Measurements from ENCODE around the gene SAMD4A.

SAMD4A gene

DNA sequence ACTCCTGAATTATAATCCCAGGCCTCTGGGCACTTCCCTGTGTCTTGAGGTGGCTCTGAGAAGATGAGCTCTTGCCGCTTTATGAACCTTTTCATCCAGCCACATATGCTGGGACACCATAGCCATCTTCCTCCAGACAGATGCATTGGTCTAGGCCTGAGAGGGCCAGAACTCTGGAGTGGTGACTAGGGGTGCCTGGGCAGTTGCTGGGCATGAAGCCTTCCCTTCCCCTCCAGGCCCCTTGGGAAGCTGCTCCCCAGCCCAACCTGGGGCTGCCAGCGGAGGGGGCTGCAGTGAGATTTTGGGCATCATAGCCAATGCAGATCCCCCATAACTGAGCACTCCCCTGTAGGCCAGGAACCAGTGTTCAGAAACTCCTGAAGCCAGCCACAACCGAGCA lies 200.5 kb downstream of the SAMD4A start:
- DNase-seq, result no peak

DNA sequence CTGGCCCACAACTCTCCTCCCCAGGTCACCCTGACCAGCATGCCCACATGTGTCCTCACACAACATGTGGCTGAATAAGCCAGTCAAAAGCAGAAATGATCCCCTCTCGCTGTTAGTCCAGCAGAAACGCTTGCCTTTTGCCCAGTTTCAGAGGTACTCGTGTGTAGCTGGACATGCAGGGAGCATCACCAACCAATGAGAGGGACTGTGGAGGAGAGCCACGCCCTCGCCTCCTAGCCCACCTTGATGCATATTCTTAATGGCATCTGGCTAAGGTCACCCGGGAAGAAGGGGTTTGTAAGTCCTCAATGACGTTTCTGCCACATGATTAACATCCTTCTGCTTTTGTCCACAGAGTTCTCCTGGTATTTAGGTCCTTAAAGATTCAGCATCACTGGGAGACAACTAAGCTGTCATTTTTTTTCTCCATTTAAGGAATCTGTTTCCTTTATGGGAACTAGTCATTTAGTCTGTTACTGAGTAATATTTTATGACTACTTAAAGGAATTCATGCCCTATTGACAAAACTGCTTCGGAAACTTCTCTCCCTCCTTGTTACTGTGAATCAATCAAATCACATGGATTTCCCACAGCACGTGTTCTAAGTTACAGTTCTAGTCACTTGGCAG lies 201.7 kb downstream of the SAMD4A start:
- peak; percentile 66 for DNase-seq

DNA sequence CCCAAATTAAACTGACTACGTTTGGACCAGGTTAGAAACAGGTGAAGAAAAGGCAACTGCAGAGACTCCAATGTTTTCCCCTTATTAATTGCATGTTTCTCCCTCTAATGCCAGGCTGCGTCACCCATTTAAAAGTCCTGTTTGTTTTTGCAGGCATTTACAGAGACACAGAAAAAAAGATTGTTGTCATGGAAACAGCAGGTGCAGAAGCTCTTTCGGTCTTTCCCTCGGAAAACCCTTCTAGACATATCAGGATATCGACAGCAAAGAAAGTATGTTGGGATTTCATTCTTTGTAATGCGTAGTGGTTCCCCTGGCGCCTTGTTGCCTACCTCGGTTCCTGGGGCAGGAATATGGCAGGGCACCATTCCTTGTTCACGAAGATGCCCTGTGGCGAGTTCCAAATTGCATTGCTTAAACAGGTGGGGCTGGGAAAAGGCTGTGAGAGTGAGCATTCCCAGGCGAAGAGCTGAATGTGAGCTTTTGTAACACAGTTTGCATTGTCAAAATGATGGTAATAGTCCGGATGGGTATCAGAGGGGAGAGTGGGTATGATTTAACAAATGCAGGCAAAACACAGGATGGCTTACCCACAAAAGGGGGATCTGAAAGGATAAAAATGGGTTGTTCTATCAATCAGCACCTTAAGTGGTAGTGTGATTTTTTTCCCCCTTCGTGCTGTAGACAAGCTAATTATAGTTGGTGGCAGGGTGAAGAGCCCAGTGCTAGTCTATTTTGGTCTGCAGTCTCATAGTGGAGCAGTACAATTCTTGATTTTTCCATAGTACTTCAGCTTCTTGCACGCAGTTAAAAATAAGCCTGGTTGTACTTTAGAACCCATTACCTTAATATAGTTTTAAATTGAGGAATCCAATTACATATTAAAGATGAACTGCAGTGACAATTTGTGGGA lies 203.3 kb downstream of the SAMD4A start:
- DNase-seq, result no peak

DNA sequence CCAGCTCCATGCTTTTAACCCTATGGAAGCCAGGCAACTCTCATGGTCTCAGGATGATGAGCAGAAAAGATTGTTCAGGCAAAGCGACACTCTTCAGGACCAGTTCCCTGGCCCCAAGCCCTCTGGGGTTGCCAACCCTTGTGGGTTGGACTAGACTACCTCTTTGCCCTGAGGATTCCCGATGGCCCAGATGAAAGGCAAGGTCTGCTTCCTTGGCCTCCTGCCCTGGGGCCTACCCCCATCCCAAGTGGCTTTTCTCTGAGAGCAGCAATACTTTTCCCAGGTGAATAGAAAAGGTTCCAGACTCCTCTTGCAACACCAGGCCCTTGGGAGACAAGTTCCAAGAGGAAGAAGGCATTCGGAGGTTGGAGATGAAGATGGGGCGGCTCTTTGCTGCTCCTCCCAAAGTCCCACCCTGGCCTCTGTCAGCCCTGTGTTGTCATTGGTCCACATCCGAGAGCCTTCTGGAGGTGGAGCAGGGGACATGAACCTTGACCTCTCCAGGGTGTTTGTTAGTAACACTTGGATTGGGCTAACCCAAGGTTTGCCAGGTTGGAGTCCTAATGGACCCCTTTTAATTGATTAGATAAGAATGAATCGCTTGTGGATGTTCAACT lies 204.6 kb downstream of the SAMD4A start:
- no peak for DNase-seq

DNA sequence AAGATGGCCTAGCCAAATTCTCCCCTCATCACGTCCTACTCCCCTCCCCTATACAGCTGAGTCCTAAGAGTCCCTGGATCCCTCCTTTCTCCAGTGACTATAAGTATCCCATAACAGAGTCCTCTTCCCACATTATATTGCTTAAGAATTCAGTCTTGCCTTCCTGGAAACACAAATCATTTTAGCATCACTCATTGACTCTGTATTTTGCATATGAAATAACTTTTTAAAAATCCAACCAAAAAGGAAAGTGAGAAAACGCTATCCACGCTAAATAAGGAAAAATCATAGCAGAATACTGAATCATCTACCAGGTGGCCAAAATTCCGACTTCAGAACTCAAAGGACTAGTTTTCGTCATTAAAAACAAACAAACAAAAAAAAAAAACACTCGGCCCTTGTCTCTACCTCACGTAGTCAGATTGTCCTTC lies 205.5 kb downstream of the SAMD4A start:
- DNase-seq, result peak; percentile 42

DNA sequence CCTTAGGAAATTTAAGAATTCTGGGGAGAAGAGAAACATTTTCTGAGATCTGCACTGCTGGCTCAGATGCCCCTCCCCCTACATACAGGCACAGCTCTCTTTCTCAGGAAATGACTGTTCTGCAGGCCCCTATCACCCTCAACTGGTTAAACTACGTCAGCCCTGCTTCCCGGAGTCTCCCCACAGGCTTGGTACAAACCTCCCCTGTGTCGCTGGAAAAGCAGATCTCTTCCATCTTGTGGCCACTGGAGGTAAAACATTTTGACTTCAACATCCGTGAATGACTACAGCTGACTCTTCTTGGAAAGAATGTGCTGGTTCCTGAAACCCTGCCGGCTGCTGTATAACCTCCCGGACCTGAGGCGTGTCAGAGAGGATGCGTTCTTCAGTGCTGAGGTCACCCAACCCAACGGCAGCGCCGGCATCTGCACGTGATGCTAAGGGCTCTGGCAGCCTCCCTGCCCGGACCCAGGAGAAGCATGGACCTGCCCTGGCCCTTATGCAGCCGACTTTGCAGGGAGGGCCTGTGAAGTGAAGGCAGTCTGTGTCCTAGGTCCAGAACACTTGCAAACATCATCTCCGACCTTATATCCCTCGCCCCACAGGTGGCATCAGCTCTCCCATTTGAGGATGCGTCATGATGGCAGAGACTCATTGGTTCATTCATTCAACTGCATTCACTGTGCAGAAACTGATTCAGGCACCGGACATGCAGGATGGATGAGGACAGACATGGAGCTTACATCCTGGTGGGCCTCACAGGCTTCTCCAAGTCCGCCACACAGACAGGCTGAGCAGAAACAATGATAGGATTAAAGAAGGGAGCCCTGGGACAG lies 206.5 kb downstream of the SAMD4A start:
- DNase-seq, result peak; percentile 100

DNA sequence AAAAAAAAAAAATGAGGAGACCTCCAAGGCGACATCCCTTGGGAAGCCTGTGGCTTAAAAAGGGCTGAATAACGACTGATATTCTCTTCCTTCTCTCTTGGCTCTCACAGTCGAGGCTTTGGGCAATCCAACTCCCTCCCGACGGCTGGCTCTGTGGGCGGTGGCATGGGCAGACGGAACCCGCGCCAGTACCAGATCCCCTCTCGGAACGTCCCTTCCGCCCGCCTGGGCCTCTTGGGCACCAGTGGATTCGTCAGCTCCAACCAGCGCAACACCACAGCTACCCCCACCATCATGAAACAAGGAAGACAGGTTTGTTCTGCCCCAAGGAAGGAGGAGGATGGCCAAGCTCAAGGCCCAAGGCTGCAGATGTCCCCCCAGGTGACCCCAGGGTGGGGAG lies 207.9 kb downstream of the SAMD4A start:
- no peak for DNase-seq

DNA sequence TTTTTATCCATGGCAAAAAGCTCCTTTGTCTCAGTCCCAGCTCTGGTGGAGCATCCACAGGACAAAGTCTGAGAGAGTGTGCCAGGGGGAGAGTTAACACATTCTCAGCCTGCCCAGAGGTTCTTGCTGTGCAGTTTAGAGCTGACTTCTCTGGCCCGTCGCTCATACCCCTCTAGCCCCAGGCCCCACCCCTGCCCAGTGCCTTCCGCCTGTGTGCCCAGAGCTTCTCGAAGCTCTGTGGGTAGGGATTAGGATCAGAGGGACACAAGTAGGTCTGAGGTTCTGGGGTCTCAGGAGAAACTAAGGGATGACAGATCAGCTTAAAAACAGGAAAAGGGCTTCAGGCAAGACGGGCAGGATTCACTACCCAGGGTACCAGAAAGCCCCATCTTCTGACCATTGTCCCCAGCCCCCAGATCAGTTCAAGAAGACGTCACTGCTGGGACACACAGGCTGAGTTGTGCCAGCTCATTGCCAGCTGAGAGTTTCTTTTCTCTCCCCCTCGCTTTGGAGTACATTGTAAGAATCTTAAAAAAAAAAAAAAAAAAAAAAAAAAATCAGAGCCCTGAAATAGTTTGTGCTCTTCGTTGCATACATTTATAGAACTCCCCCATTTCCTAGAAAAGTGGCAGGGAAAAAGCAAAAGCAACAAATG lies 208.7 kb downstream of the SAMD4A start:
- no peak for DNase-seq

DNA sequence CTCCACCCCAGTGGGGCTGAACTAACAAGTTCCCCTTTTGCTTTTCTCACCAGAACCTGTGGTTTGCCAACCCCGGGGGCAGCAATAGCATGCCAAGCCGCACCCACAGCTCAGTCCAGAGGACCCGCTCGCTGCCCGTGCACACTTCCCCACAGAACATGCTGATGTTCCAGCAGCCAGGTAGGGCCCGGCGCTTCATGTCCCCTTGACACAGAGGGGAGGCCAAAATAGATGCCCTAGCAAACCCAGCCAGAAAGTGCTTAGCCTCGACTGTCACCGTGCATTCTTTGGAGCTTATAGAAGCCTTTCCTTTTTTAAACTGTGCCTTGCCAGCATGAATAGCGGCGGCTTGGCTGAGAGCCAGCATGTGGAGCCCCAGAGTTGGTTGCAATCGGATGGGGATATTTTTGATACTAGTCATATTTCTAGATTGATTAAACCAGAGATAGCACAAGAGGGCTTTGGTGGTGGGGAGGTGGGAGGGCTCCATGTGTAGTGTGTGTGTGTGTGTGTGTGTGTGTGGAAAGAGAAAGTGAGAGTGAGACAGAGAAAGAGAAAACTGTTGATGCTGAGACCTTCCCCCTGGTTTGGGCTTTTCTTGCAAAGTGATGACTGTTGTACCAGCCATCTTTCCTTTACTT lies 209.6 kb downstream of the SAMD4A start:
- DNase-seq, result peak; percentile 85

DNA sequence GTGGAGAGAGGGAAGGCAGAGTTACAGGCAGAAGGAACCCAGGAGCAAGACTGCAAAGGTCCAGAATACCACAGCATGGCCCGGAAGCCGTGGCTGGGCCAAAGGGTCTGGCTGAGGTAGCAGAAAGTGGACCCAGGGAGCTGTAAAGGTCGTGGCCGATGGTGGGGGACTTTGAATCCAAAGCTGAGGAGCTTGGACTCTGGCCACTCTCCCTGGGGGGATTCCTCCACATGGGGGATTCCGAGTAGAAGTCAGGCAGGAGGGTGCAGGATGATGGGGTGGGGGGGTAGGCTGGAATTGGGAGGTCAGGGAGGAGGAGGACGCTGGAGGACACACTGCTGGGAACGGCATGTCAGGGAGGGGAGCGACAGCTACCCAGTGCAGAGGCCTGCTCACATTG lies 210.5 kb downstream of the SAMD4A start:
- DNase-seq, result no peak

DNA sequence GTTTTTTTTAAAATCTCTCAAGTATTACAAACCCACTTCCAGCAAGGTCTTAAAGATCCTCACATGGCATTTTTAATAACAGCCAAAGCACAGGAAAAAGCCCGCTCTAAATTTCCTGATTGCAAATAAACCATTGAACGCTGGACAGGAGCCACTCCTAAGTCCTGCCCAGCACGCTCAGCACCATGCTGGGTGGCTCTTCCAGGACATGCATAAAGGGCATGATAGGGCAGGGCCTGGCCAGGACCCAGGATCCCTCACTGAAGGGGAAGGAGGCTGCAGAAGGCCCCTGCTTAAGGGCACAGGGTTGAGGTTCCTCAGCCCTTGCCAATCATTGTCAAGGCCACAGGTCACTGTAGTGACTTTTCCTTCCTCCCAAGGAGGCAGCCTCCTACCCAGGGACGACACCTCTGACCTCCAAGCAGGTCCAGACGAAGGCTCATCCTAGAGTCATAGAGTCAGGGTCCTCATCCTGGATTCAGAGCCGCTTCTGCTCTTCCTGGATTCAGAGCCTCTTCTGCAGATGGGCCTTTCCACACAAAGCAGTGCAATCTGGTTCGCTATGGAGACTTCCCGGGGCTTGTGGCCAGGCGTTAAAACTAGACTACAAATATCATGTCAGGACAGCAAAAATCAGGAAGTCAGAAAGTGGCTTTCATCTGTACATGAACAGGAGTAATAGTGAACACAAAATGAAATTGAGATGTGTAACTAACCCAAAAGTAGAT lies 211.9 kb downstream of the SAMD4A start:
- no peak for DNase-seq

DNA sequence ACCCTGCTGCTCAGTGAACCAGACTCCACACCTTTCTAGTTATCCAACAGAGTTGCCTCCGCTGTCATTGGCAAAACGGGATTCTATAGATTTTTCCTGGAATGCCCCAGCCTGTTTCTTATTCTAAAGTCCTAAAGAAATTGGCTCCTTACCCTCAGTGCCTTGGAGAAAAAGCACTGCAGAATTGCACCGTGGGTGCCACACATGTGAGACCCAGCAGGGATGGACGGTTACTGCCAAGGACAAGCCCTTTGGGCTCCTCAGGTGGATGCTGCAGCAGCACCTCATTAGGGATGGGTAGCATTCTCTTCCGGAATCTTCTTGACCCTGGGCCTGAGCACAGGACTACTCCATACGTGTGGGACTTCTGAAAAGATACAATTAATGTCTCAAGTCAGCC lies 214.2 kb downstream of the SAMD4A start:
- no peak for DNase-seq

DNA sequence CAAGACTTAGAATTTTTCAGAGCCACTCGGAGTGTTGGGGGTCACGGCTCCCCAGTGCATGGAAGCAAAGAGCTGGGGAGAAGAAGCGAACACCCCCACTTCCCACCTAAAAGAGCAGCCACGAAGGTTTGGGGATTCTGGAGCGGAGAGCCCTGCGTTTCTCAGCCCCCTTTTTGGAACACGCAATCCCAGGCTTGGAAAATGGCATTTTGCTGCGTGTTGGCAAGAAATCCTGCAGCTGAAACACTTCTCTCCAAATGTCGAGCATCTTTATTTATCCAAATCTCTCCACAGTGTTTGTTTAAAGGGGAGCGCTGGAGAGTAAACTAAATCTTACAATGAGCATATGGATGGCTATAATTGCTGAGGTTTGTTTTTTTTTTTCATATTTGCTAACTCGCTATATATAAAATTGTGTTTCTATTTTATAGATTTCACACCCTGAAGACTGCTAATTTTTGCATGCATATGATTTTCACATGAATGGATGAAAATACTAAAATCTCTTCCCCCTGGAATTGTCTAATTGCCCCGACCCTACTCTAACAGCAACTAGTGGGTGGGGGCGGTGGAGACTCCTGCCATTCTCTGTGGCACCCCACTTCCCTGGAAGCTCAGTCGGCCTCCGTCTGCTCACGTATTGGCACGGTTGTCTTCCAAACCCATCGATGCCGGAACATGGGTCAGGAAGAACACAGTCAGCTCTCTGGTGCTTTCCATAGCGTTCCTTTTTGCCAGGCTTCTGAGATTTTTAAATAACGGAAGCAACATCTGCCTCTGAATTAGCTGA lies 215.2 kb downstream of the SAMD4A start:
- no peak for DNase-seq

DNA sequence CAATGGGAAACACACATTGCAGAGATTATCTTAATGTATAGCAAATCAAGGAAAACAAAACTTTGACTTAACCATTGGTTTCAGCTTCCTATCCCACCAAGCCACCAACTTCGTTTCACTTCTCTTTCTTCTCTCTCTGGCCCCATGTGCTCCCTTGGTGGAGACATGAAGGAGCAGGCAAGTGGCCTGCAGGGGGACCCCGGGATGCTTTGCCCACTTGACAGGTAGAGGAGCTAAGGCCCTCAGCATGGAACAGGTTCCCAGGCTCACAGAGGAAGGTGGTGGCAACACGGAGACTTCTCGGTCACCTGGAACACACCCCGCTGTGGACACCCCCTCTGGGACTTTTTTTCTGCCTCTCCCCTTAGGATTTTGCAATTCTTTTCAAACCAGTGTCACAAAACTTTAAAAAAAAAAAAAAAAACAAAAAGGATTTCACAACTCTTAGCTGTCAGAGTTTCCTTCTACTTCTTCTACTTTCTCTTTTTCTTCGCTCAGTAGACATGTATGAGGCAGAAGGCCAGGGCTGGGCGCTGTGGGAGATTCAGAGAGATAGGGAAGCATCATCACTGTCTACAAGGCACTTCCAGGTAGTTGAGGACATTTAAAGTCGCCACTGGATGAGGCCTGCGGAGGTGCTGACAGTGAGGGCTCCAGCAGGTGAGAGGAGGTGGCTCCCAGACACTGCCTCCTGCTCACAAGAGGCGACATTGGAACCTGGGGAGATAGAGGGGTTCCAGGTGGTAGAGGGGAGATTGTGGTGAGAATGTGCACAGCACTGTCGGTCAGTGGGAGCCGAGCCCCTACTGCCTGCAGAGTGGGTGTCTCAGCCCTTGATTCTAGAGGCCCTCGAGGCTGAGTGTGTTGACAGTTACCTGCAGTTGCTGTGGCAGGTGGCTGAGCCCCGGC lies 216.1 kb downstream of the SAMD4A start:
- no peak for DNase-seq

DNA sequence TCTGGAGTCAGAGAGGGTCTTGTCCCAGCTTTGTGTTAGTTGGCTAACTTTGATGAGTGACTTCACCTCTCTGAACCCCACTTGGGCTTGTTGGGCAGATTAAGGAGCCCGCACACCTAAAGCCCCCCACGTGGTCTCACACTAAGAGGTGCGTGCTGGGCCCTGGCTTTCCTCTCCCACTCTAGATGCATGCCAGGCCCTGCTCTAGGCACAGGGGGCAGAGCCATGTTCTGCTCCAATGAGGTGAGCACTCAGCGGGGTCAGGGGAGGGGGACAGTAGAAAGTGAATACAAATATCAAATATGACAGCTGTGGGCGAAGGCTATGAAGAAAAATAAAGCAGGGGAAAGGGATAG lies 216.7 kb downstream of the SAMD4A start:
- no peak for DNase-seq

DNA sequence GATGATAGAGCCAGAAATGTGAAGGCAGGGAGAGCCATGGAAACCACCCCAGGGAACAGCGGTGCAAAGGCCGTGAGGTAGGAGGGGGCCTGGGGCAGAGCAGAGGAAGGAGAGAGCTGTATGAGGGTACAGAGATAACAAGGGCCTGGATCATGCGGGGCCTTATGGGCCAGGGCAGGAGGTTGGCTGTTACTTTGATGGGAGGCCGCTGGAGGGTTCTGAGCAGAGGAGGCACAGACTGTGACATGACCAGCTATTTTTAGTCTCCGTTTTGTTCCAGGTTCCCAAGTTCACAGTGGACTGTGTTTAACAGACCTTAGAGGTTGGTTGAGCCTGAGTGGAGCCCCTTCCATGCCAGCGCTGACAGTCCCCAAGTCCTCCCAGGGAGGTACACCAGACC lies 217.1 kb downstream of the SAMD4A start:
- DNase-seq, result no peak

DNA sequence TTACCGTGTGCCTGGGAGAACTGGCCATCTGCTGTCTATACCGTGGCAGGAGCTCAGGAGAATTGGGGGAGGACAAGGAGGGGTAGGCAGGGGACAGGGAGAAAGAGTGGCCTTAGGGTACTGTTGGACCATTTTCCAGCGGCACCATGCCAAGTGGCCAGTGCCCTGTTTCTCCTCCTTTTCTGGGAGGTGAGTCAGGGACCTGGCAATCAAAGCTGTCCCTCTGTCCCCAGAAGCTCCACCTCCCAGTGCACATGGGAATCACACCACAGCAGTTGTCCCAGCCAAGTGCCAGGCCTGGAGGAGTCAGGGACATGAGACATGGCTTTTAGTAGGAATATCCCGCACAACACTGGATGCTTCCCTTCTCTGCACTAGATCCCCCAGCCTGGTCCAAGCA lies 217.7 kb downstream of the SAMD4A start:
- DNase-seq, result no peak

DNA sequence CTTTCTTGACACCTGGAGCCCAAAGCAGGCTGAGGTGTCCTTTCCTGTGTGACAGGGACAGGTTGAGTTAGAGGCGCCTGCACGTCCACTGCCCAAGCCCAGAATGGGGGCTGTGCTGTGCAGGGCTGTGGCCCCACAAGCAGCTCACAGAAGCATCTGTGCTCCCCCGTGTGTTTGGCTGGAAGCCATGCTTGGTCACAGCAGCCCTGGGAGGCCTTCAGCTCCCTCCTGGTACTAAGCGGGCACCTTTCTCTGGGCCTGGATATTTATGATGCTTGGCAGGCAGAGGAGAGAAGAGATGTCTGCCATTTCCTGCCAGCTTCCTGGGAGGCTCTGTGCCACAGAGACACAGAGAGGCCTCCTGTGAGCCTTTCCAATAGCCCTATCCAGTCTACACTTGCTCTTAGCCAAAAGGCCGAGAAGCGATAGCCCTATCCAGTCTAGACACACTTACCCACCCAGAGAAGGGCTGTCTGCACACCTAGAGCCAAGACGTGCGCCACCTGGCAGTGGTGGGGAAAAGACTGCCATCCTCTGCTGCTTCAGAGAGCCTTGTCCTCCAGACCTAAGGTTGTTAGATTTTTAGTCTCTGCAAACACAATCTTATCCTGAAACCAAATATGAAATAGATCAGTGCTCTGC lies 218.3 kb downstream of the SAMD4A start:
- DNase-seq, result no peak
